Mesenchymal stem cell (in vitro differentiated cells and primary cell): ENCODE measurements around the gene MC3R.

Experiments
- DNase-seq: peaks from one replicate; pipeline ENCODE4 v3.0.0-alpha.2; 2013
- H2AFZ ChIP-seq: one replicate; pipeline ENCODE4 v1.6.1; 2013; ENCODE audit warnings: low read depth, mild to moderate bottlenecking, control low read depth, inconsistent platforms, low read length, moderate library complexity
- H2AK5ac ChIP-seq: 2 replicates; pipeline ENCODE4 v1.6.1; 2013; ENCODE audit warnings: low read length, moderate library complexity, mild to moderate bottlenecking, inconsistent platforms; ENCODE audit not compliant: severe bottlenecking
- H2BK120ac ChIP-seq: one replicate; pipeline ENCODE4 v1.6.1; 2013; ENCODE audit warnings: low read depth, mild to moderate bottlenecking, inconsistent platforms, low read length, moderate library complexity
- H2BK12ac ChIP-seq, 2 experiments: one replicate each; pipeline ENCODE4 v1.6.1; 2013; ENCODE audit warnings: inconsistent platforms in 2 of 2, low read length in 2 of 2, mild to moderate bottlenecking in 2 of 2, moderate library complexity in 2 of 2, control low read depth in 1 of 2
- H2BK15ac ChIP-seq: one replicate; pipeline ENCODE4 v1.6.1; 2013; ENCODE audit warnings: mild to moderate bottlenecking, low read depth, inconsistent platforms; ENCODE audit not compliant: poor library complexity, severe bottlenecking
- H2BK5ac ChIP-seq: 2 replicates; pipeline ENCODE4 v1.6.1; 2013; ENCODE audit warnings: low read depth, mild to moderate bottlenecking, low read length, control low read depth, inconsistent platforms; ENCODE audit not compliant: poor library complexity, severe bottlenecking
- H3K14ac ChIP-seq, 2 experiments: one replicate each; pipeline ENCODE4 v1.6.1; 2013; ENCODE audit warnings: inconsistent platforms in 2 of 2, low read length in 2 of 2, control low read depth in 1 of 2, mild to moderate bottlenecking in 1 of 2, moderate library complexity in 1 of 2
- H3K18ac ChIP-seq, 2 experiments: one replicate each; pipeline ENCODE4 v1.6.1; 2013; ENCODE audit warnings: inconsistent platforms in 2 of 2, low read length in 2 of 2, control low read depth in 1 of 2, low read depth in 1 of 2, mild to moderate bottlenecking in 1 of 2
- H3K23ac ChIP-seq, 2 experiments: one replicate each; pipeline ENCODE4 v1.6.1; 2013; ENCODE audit warnings: inconsistent platforms in 2 of 2, low read length in 2 of 2, mild to moderate bottlenecking in 2 of 2, moderate library complexity in 2 of 2, control low read depth in 1 of 2
- H3K27ac ChIP-seq: 2 replicates; pipeline ENCODE4 v1.5.1; 2013; ENCODE audit warnings: mild to moderate bottlenecking, moderate library complexity, low read length, control low read depth, inconsistent platforms; ENCODE audit not compliant: poor library complexity, severe bottlenecking
- H3K27me3 ChIP-seq, 2 experiments: 2 replicates each; pipeline versions ENCODE4 v1.6.1 to v1.7.0; 2013; ENCODE audit warnings: low read length in 2 of 2, mild to moderate bottlenecking in 2 of 2, moderate library complexity in 2 of 2, control low read depth in 1 of 2, inconsistent platforms in 1 of 2; ENCODE audit not compliant: control insufficient read depth in 1 of 2, insufficient read depth in 1 of 2
- H3K36me3 ChIP-seq, 2 experiments: 2 replicates each; pipeline versions ENCODE4 v1.6.1 to v1.7.0; 2013; ENCODE audit warnings: low read length in 2 of 2, control low read depth in 1 of 2, inconsistent platforms in 1 of 2, low read depth in 1 of 2, mild to moderate bottlenecking in 1 of 2; ENCODE audit not compliant: insufficient read depth in 2 of 2, control insufficient read depth in 1 of 2
- H3K4ac ChIP-seq, 2 experiments: one replicate each; pipeline ENCODE4 v1.6.1; 2013; ENCODE audit warnings: inconsistent platforms in 2 of 2, low read length in 2 of 2, mild to moderate bottlenecking in 2 of 2, moderate library complexity in 2 of 2, control low read depth in 1 of 2, low read depth in 1 of 2
- H3K4me1 ChIP-seq: 2 replicates; pipeline ENCODE4 v1.6.1; 2013; ENCODE audit warnings: low read depth, low read length, control low read depth; ENCODE audit not compliant: control insufficient read depth, insufficient read depth
- H3K4me2 ChIP-seq: 2 replicates; pipeline ENCODE4 v1.6.1; 2013; ENCODE audit warnings: low read length, mild to moderate bottlenecking, inconsistent platforms; ENCODE audit not compliant: poor library complexity, severe bottlenecking
- H3K4me3 ChIP-seq, 2 experiments: 2 replicates each; pipeline versions ENCODE4 v1.5.1 to v1.7.0; 2013; ENCODE audit warnings: low read length in 2 of 2, mild to moderate bottlenecking in 2 of 2, control low read depth in 1 of 2, low read depth in 1 of 2; ENCODE audit not compliant: insufficient read depth in 1 of 2
- H3K79me1 ChIP-seq: replicated peaks from 2 replicates; pipeline ENCODE4 v1.6.1; 2013; ENCODE audit warnings: mild to moderate bottlenecking, control low read depth, low read length, inconsistent platforms; ENCODE audit not compliant: poor library complexity, severe bottlenecking
- H3K9ac ChIP-seq: 2 replicates; pipeline ENCODE4 v1.7.0; 2013; ENCODE audit warnings: mild to moderate bottlenecking, low read length, moderate library complexity
- H3K9me3 ChIP-seq: 2 replicates; pipeline ENCODE4 v1.7.0; 2013; ENCODE audit warnings: mild to moderate bottlenecking, low read length; ENCODE audit not compliant: control insufficient read depth
- H4K8ac ChIP-seq: one replicate; pipeline ENCODE4 v1.6.1; 2013; ENCODE audit warnings: inconsistent platforms, mild to moderate bottlenecking, low read length, moderate library complexity
- H4K91ac ChIP-seq: one replicate; pipeline ENCODE4 v1.6.1; 2013; ENCODE audit warnings: mild to moderate bottlenecking, low read length, inconsistent platforms
- WGBS: methylation state at CpG from one replicate; pipeline ENCODE4 v1.1.7; 2013; ENCODE audit warnings: mixed read lengths; 5-methylcytosine and 5-hydroxymethylcytosine counted together

The MC3R gene

DNA sequence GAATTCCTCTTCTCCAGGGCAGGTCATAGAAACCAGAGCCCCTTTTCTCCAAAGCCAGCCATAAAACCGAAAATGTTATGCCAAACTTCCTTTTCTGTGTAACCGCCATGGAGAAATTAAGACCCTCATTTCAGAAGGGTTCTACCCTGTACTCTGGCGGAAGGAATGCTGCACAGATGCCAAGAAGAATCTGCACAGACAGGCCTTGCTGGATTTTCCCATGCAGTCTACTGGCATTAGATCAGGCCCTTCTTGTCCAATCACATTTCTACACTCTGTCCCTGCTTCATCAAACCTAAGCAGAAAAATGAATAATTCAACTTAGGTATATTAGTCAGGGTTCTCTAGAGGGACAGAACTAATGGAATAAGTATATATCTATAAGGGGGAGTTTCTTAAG is 43.2 kb upstream of the MC3R start:
- Histone ChIP-seq H3K4ac (no peak overlapping the region), H2BK15ac (no peak overlapping the region), H3K4me2 (no peak overlapping the region), H3K79me1 (no peaks in the 10 kb centered on the region), H3K36me3 (no peaks in the 10 kb centered on the region), H2AFZ (no peak overlapping the region), H4K91ac (no peak overlapping the region), H3K27ac (no peak overlapping the region), H3K23ac (no peak overlapping the region), H3K4me3 (no peak overlapping the region), H3K14ac (no peak overlapping the region), H2BK5ac (no peak overlapping the region), H3K9me3 (peaks cover 8% of the 10 kb centered on the region), H2BK12ac (no peak overlapping the region), H4K8ac (no peak overlapping the region), H3K4me1 (no peaks in the 10 kb centered on the region), H3K18ac (no peak overlapping the region), H2BK120ac (no peak overlapping the region), H2AK5ac (no peak overlapping the region), H3K9ac (no peak overlapping the region), H3K27me3 (no peaks in the 10 kb centered on the region)
- DNase-seq, result no peak
- WGBS, result 58% methylated on average over 3 of the region's 3 CpGs

DNA sequence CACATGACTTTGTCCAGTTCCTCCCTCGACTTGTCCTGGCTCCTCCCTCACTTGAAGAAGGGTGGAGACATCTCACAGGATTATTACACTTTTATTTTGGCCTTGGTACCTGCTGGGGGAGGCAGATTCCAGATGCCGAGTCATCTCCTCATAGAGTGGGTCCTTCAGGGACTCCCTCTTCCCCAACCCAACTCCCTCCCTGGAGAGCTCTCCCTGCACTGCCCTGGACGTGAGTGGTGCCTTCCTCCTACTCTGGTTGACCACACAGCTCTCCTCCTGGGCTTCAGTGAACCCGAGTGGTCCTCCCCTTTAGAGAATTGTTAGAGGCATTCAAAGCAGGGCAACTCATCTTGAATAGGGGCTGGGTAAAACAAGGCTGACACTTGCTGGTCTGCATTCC is 40.9 kb upstream of the MC3R start:
- Histone ChIP-seq H4K91ac (no peak overlapping the region), H3K9ac (no peak overlapping the region), H3K4me3 (no peak overlapping the region), H3K27ac (no peak overlapping the region), H3K4me1 (no peaks in the 10 kb centered on the region), H3K79me1 (no peaks in the 10 kb centered on the region), H2AFZ (no peak overlapping the region), H2BK120ac (no peak overlapping the region), H3K9me3 (no peaks in the 10 kb centered on the region), H3K27me3 (no peaks in the 10 kb centered on the region), H4K8ac (no peak overlapping the region), H2AK5ac (no peak overlapping the region), H3K14ac (no peak overlapping the region), H3K18ac (no peak overlapping the region), H3K36me3 (no peaks in the 10 kb centered on the region), H3K4me2 (no peak overlapping the region), H3K4ac (no peak overlapping the region), H2BK12ac (no peak overlapping the region), H2BK15ac (no peak overlapping the region), H3K23ac (no peak overlapping the region), H2BK5ac (no peak overlapping the region)
- WGBS, result 41% methylated on average over 4 of the region's 4 CpGs
- DNase-seq, result no peak

- no peak overlapping the region for H2BK120ac ChIP-seq
- no peak overlapping the region for H3K4ac ChIP-seq
- H3K4me1 ChIP-seq, result no peaks in the 10 kb centered on the region
- no peaks in the 10 kb centered on the region for H3K9me3 ChIP-seq
- H3K27me3 ChIP-seq, result no peaks in the 10 kb centered on the region
- H2BK15ac ChIP-seq, result no peak overlapping the region
- H2AK5ac ChIP-seq, result no peak overlapping the region
- no peak overlapping the region for H2BK12ac ChIP-seq
- H3K4me3 ChIP-seq, result no peak overlapping the region
- H4K91ac ChIP-seq, result no peak overlapping the region
- H3K9ac ChIP-seq, result no peak overlapping the region
- no peaks in the 10 kb centered on the region for H3K79me1 ChIP-seq
- no peaks in the 10 kb centered on the region for H3K36me3 ChIP-seq
- no peak overlapping the region for H3K18ac ChIP-seq
- 76% methylated on average over 1 of the region's 1 CpG for WGBS
- H3K23ac ChIP-seq, result no peak overlapping the region
- H4K8ac ChIP-seq, result no peak overlapping the region
- H3K27ac ChIP-seq, result no peak overlapping the region
- H3K4me2 ChIP-seq, result no peak overlapping the region
- DNase-seq, result no peak
- no peak overlapping the region for H2AFZ ChIP-seq
- no peak overlapping the region for H3K14ac ChIP-seq
- H2BK5ac ChIP-seq, result no peak overlapping the region
Observed at GRCh38 chr20:56208121-56208520, 40.4 kb upstream of the MC3R start.

DNA sequence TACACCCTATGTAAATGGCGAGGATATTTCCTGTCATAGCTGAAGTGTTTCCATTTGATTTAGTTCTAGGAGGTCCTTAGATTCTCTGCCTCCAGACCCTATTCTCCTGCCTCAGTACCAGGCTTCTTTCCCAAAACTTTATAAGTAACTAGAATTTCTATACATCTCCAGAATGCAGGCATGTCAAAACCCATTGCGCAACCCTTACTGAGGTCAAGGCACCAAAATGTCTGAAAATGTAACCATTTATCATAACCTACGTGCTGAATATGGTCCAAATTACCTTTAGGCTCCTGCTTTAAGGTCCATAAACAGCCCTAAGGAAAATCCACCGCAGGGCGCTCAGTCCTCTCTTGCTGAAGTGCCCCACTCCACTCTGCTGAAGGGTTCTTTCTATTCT is 37.5 kb upstream of the MC3R start:
- Histone ChIP-seq H3K27me3 (no peaks in the 10 kb centered on the region), H3K36me3 (no peaks in the 10 kb centered on the region), H2BK12ac (no peak overlapping the region), H3K18ac (no peak overlapping the region), H4K91ac (no peak overlapping the region), H3K4me3 (no peak overlapping the region), H3K27ac (no peak overlapping the region), H3K79me1 (no peaks in the 10 kb centered on the region), H2AK5ac (no peak overlapping the region), H2BK15ac (no peak overlapping the region), H4K8ac (no peak overlapping the region), H3K4me2 (no peak overlapping the region), H3K4ac (no peak overlapping the region), H3K4me1 (no peaks in the 10 kb centered on the region), H3K23ac (no peak overlapping the region), H3K9ac (no peak overlapping the region), H2BK120ac (no peak overlapping the region), H2BK5ac (no peak overlapping the region), H2AFZ (no peak overlapping the region), H3K14ac (no peak overlapping the region), H3K9me3 (no peaks in the 10 kb centered on the region)
- WGBS, result 56% methylated on average over 5 of the region's 5 CpGs
- no peak for DNase-seq
